GM21825 (cell line): Measurements from ENCODE around the gene MCF2L2.
A peak's percentile ranks its signal among the peaks of the same experiment; 100 is the strongest.

Experiments
- ATAC-seq: cut with Tn5 transposase; IDR thresholded peaks from one replicate; pipeline ENCODE4 v1.9.1; 2021; ENCODE audit warnings: mild to moderate bottlenecking, moderate library complexity; ENCODE audit not compliant: unreplicated experiment

The MCF2L2 gene

GRCh38 chr3:183329543-183329942 is 98.9 kb downstream of the MCF2L2 start:
- no peak for ATAC-seq

- ATAC-seq = no peak
Measured at GRCh38 chr3:183328823-183329222, 99.6 kb downstream of the MCF2L2 start.

GRCh38 chr3:183328164-183328563 is 100.3 kb downstream of the MCF2L2 start:
- no peak for ATAC-seq

GRCh38 chr3:183327343-183327742 is 101.1 kb downstream of the MCF2L2 start:
- ATAC-seq = no peak

GRCh38 chr3:183324083-183324482 is 104.3 kb downstream of the MCF2L2 start:
- no peak for ATAC-seq

- no peak for ATAC-seq
Measured at GRCh38 chr3:183319371-183319770, 109.0 kb downstream of the MCF2L2 start.

- ATAC-seq = no peak
Measured at GRCh38 chr3:183318877-183319276, 109.5 kb downstream of the MCF2L2 start.

GRCh38 chr3:183317886-183318865 is 110.2 kb downstream of the MCF2L2 start:
- ATAC-seq = no peak

GRCh38 chr3:183317271-183317670 is 111.1 kb downstream of the MCF2L2 start:
- ATAC-seq = no peak

- no peak for ATAC-seq
Measured at GRCh38 chr3:183315739-183316138, 112.7 kb downstream of the MCF2L2 start.

GRCh38 chr3:183313764-183314163 is 114.7 kb downstream of the MCF2L2 start:
- ATAC-seq = no peak

GRCh38 chr3:183313351-183313750 is 115.1 kb downstream of the MCF2L2 start:
- no peak for ATAC-seq

GRCh38 chr3:183312433-183312832 is 116.0 kb downstream of the MCF2L2 start:
- no peak for ATAC-seq

- no peak for ATAC-seq
Measured at GRCh38 chr3:183310936-183311335, 117.5 kb downstream of the MCF2L2 start.

GRCh38 chr3:183309276-183309675 is 119.1 kb downstream of the MCF2L2 start:
- ATAC-seq = no peak

- ATAC-seq = no peak
Measured at GRCh38 chr3:183308751-183309150, 119.7 kb downstream of the MCF2L2 start.

GRCh38 chr3:183307749-183308148 is 120.7 kb downstream of the MCF2L2 start:
- no peak for ATAC-seq

GRCh38 chr3:183306798-183307671 is 121.4 kb downstream of the MCF2L2 start:
- ATAC-seq = peak; percentile 82

- no peak for ATAC-seq
Measured at GRCh38 chr3:183303690-183304089, 124.7 kb downstream of the MCF2L2 start.

- no peak for ATAC-seq
Measured at GRCh38 chr3:183301937-183302580, 126.4 kb downstream of the MCF2L2 start.

- ATAC-seq = no peak
Measured at GRCh38 chr3:183300996-183301562, 127.3 kb downstream of the MCF2L2 start.
